ENCODE measurements around the gene ABHD12B. TPM values are rescaled to one million over a fixed set of nuclear protein-coding genes. Genes with fewer than 3 reads are reported as not detected.

ABHD12B gene
- total RNA-seq, 1 experiment from 2014 or later = 0.37 TPM

- H3K9me3 ChIP-seq (ENCODE audit: low read depth, low read length, poor library complexity, severe bottlenecking) = no peaks in the 10 kb centered on the region
- H3K36me3 ChIP-seq (ENCODE audit: insufficient read depth, low read length, poor library complexity, severe bottlenecking) = no peaks in the 10 kb centered on the region
- intact Hi-C loops (cut with micrococcal nuclease; ENCODE audit: unreplicated experiment) = no loop called here
- no peak overlapping the region for H3K4me3 ChIP-seq (ENCODE audit: low read depth, low read length, poor library complexity, severe bottlenecking)
- no peak overlapping the region for H3K27ac ChIP-seq (ENCODE audit: low read depth, low read length, poor library complexity, severe bottlenecking)
- POLR2A ChIA-PET (ENCODE audit: low non-redundant PET) = no interaction called here
- BruUV-seq (replicated peaks) = no TSS peak
- H3K27me3 ChIP-seq (replicated peaks; ENCODE audit: insufficient read depth, low read depth, low read length, poor library complexity) = no peaks in the 10 kb centered on the region
- DNase-seq (ENCODE audit: low spot score) = no peak
- TF ChIP-seq EZH2 (IDR thresholded peaks at IDR 0.05; ENCODE audit: borderline replicate concordance, low read depth, low read length, poor library complexity, severe bottlenecking) (no peak), CTCF (conservative IDR thresholded peaks at IDR 0.05; ENCODE audit: low read depth, low read length) (no peak)
- H3K4me1 ChIP-seq (ENCODE audit: insufficient read depth, low read length, poor library complexity, severe bottlenecking) = no peaks in the 10 kb centered on the region
- CTCF ChIA-PET = no interaction called here
Measured at GRCh38 chr14:50897658-50898175, 25.9 kb downstream of the ABHD12B start.

DNA sequence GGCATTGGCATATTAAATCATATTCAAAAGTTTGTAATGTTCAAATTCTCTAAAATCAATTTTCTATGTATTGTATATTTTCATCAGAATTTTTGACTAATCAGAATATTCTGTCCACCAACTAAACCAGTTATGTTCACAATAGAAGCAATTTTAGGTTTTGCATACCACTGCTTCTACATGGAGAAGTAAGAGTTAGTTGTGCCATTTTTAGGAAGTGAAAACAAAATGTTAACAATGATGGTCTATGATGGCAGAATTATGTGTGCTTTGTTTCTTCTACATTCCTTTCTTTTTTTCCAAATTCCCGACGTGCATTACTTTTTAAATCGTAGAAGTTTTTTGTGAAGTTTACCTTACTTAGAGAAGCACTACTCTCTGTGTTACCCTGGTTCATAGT, 29.5 kb downstream of the ABHD12B start:
- CTCF ChIA-PET = no interaction called here
- Histone ChIP-seq H3K27me3 (replicated peaks; ENCODE audit: insufficient read depth, low read depth, low read length, poor library complexity) (no peaks in the 10 kb centered on the region), H3K4me3 (ENCODE audit: low read depth, low read length, poor library complexity, severe bottlenecking) (no peak overlapping the region), H3K27ac (ENCODE audit: low read depth, low read length, poor library complexity, severe bottlenecking) (no peak overlapping the region), H3K9me3 (ENCODE audit: low read depth, low read length, poor library complexity, severe bottlenecking) (no peaks in the 10 kb centered on the region), H3K36me3 (ENCODE audit: insufficient read depth, low read length, poor library complexity, severe bottlenecking) (no peaks in the 10 kb centered on the region), H3K4me1 (ENCODE audit: insufficient read depth, low read length, poor library complexity, severe bottlenecking) (no peaks in the 10 kb centered on the region)
- DNase-seq (ENCODE audit: low spot score) = no peak
- POLR2A ChIA-PET (ENCODE audit: low non-redundant PET) = no interaction called here
- intact Hi-C loops (cut with micrococcal nuclease; ENCODE audit: unreplicated experiment) = no loop called here
- no peak for TF ChIP-seq CTCF (conservative IDR thresholded peaks at IDR 0.05; ENCODE audit: low read depth, low read length)
- TF ChIP-seq EZH2 (IDR thresholded peaks at IDR 0.05; ENCODE audit: borderline replicate concordance, low read depth, low read length, poor library complexity, severe bottlenecking) = no peak
- BruUV-seq (replicated peaks) = no TSS peak

DNA sequence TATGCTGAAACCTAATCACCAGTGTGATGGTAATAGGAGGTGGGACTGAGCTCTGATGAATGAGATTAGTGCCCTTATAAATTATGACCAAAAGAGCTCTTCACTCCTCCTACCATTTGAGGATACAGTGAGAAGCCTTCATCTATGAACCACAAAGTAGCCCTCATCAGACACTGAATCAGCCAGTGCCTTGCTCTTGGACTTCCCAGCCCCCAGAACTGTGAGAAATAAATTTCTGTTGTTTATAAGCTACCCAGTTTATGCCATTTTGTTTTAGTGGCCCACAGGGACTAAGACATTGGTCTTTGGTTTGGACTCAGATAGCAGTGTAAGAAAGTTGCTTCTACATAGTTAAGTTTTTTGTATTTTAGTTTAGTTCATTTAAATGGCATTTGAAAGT, 32.9 kb downstream of the ABHD12B start:
- Histone ChIP-seq H3K27me3 (replicated peaks; ENCODE audit: insufficient read depth, low read depth, low read length, poor library complexity) (no peaks in the 10 kb centered on the region), H3K27ac (ENCODE audit: low read depth, low read length, poor library complexity, severe bottlenecking) (no peak overlapping the region), H3K9me3 (ENCODE audit: low read depth, low read length, poor library complexity, severe bottlenecking) (no peaks in the 10 kb centered on the region), H3K4me1 (ENCODE audit: insufficient read depth, low read length, poor library complexity, severe bottlenecking) (no peaks in the 10 kb centered on the region), H3K4me3 (ENCODE audit: low read depth, low read length, poor library complexity, severe bottlenecking) (no peak overlapping the region), H3K36me3 (ENCODE audit: insufficient read depth, low read length, poor library complexity, severe bottlenecking) (no peaks in the 10 kb centered on the region)
- intact Hi-C loops (cut with micrococcal nuclease; ENCODE audit: unreplicated experiment) = no loop called here
- no peak for DNase-seq (ENCODE audit: low spot score)
- POLR2A ChIA-PET (ENCODE audit: low non-redundant PET) = no interaction called here
- BruUV-seq (replicated peaks) = no TSS peak
- TF ChIP-seq CTCF (conservative IDR thresholded peaks at IDR 0.05; ENCODE audit: low read depth, low read length) (no peak), EZH2 (IDR thresholded peaks at IDR 0.05; ENCODE audit: borderline replicate concordance, low read depth, low read length, poor library complexity, severe bottlenecking) (no peak)
- CTCF ChIA-PET = no interaction called here

All from A673 (cell line).